ENCODE data around the gene FAM3B. TPM values are rescaled to one million over a fixed set of nuclear protein-coding genes. Genes with fewer than 3 reads are reported as not detected.
A peak's percentile ranks its signal among the peaks of the same experiment; 100 is the strongest.

Gene FAM3B
- total RNA-seq, 4 donors from 2014 or later: 0.59 to 4.6 (median 1.8) TPM

DNA sequence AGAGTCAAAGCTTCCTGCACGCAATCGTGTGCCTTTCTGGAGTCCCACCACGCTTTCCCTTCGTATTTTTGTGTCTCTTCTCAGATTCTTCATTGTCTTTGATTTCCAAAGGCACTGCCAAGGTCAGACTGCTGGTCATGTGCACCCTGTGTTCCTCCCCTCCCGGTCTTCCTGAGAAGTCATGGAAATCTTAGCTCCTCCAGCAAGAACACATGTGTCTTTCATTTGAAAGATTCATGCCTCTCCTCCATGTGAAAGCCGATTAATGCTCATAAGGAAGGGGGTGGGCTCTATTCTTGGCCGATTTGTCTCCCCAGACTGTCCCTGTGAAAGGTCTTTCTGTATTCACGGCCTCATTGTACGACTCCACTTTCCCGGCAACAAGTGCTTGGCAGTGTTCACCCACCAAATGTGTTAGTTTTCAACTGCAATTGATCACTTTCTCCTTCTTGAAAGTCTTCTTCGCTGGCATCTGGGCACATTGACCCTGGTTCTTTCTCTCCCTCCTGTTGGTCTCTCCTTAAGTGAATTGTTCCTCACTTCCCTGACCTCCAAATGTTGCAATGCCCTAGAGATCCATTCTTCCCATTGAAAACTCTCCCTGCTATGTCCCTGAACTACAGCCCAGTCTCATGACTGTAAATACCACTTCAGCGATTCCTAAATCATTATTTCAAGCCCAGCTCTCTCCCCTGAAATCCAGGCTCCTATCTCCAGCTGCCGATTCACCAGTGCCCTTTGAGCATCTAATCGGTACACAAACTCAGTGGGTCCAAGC is 70.6 kb downstream of the FAM3B start:
- 60 to 67% methylated on average over 14 of the region's 14 CpGs for WGBS, 2 donors
- peak in 1 of 2 donors; percentile 59 for DNase-seq (ENCODE audit: low spot score in 2 of 2)
- TF ChIP-seq, protein P1, sequence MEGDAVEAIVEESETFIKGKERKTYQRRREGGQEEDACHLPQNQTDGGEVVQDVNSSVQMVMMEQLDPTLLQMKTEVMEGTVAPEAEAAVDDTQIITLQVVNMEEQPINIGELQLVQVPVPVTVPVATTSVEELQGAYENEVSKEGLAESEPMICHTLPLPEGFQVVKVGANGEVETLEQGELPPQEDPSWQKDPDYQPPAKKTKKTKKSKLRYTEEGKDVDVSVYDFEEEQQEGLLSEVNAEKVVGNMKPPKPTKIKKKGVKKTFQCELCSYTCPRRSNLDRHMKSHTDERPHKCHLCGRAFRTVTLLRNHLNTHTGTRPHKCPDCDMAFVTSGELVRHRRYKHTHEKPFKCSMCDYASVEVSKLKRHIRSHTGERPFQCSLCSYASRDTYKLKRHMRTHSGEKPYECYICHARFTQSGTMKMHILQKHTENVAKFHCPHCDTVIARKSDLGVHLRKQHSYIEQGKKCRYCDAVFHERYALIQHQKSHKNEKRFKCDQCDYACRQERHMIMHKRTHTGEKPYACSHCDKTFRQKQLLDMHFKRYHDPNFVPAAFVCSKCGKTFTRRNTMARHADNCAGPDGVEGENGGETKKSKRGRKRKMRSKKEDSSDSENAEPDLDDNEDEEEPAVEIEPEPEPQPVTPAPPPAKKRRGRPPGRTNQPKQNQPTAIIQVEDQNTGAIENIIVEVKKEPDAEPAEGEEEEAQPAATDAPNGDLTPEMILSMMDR (IDR thresholded peaks at IDR 0.05): no peak
- TF ChIP-seq POLR2A (IDR thresholded peaks at IDR 0.05): no peak
- intact Hi-C loops (cut with DNase I; ENCODE audit: low total_unique reads): no loop called here
- H3K4me3 ChIP-seq (ENCODE audit: low read depth, poor library complexity, severe bottlenecking): no peak overlapping the region

DNA sequence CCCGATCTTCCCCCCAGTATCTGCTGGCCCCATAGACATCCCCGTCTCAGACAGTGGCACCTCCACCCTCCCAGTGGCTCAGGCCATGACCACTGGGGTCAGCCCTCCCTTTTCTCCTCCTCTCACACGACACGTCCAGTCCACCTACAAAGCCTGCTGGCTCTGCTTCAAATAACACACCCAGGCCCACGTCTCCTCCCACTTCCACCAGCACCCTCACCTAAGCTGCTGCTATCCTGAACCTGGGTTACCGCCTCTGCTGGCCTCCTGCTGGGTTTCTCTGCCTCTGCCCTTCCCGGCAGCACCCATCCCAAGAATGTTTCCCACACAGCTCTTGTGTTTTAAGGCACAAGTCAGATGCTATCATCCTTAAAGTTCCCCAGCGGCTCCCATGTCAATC is 71.2 kb downstream of the FAM3B start:
- TF ChIP-seq, protein P1 (IDR thresholded peaks at IDR 0.05): no peak
- TF ChIP-seq POLR2A (IDR thresholded peaks at IDR 0.05): no peak
- intact Hi-C loops (cut with DNase I; ENCODE audit: low total_unique reads): no loop called here
- WGBS, 2 donors: 78 to 88% methylated on average over 8 of the region's 8 CpGs
- no peak for DNase-seq (ENCODE audit: low spot score in 2 of 2)
- no peak overlapping the region for H3K4me3 ChIP-seq (ENCODE audit: low read depth, poor library complexity, severe bottlenecking)

DNA sequence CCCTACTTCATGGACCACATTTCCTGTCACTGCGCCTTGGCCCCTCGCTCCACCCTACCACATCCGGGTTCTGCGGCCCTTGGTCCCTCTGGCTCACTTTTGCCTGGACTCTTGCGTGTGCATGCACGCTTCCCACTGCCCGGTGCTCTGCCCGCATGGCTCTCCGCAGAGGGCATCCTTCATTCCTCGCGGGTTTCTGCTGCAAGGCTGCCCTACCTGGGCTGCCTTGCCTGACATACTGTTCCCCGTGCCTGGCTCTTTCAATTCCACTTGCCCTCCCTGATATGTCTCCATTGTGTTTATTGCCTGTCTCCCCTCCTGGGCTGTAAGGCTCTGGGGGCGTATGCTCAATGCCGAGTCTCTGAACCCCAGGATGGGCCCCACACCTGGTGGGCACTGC is 71.7 kb downstream of the FAM3B start:
- peak in 1 of 2 donors; percentile 81 for DNase-seq (ENCODE audit: low spot score in 2 of 2)
- no peak overlapping the region for H3K4me3 ChIP-seq (ENCODE audit: low read depth, poor library complexity, severe bottlenecking)
- 95 to 98% methylated on average over 14 of the region's 14 CpGs for WGBS, 2 donors
- TF ChIP-seq, protein P1 (IDR thresholded peaks at IDR 0.05): no peak
- TF ChIP-seq POLR2A (IDR thresholded peaks at IDR 0.05): no peak
- intact Hi-C loops (cut with DNase I; ENCODE audit: low total_unique reads): no loop called here

DNA sequence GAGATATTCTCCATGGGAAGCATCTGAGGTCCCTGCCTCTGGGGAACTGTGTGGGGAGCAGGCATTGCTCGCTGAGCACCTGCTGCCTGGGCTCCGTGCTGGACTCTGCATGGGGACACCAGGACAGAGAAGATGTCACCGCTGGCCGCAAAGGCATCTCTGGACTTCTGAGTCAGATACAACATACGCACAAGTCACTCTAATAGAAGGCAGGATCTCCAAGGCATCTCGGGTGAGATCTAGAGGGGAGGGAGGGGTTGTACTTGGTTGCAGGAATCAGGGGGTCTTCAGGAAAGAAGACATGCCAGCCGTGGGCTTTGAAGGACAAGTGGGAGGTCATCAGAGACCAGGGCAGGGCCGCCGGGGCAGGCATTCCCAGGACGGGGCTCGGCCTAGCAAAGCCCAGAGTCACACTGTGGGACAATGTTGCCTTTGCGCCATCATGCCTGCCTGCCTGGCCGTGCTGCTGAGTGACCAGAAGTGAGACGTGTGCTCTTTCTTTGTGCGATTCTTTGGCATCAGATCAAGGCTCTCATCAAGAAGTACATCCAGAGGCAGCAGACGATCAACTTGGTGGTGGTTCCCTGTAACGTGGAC is 73.5 kb downstream of the FAM3B start:
- WGBS, 2 donors: 95 to 97% methylated on average over 16 to 17 of the region's 17 CpGs
- no peak for TF ChIP-seq POLR2A (IDR thresholded peaks at IDR 0.05)
- TF ChIP-seq, protein P1 (IDR thresholded peaks at IDR 0.05): no peak
- DNase-seq (ENCODE audit: low spot score in 2 of 2): peak in 1 of 2 donors; percentile 66
- intact Hi-C loops (cut with DNase I; ENCODE audit: low total_unique reads): no loop called here
- H3K4me3 ChIP-seq (ENCODE audit: low read depth, poor library complexity, severe bottlenecking): no peak overlapping the region

DNA sequence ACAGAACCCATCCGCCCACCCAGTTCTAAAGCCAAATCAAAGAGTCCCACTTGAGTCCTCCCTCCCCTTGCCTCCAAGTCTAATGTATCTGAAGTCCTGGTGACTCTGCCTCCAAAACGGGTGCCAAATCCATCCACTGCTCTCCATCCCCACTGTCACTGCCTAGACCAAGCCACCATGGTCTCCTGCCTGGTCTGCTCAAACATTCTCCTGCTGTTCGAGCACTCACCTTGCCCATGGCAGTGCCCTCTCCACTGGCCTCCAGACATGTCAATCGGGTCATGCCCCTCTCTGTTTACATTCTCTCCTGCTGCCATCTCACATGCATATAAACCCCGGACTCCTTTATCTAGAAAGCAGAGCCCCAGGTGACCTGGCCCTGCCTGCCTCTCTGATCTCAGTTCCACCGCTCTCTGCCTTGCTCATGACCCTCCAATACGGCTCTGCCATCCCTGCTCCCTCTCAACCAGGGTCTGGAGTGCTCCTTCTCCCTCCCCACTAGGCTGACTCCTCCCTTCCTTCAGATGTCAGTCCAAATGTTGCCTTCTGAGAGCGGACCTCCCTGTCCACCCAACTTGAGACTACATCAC is 77.4 kb downstream of the FAM3B start:
- intact Hi-C loops (cut with DNase I; ENCODE audit: low total_unique reads): no loop called here
- H3K4me3 ChIP-seq (ENCODE audit: low read depth, poor library complexity, severe bottlenecking): no peak overlapping the region
- WGBS, 2 donors: 92 to 95% methylated on average over 8 of the region's 8 CpGs
- TF ChIP-seq, protein P1 (IDR thresholded peaks at IDR 0.05): no peak
- peak in 1 of 2 donors; percentile 76 for DNase-seq (ENCODE audit: low spot score in 2 of 2)

Measured in lower leg skin (tissue), 4 donors.